ENCODE data around the gene NRN1L. TPM values are rescaled to one million over a fixed set of nuclear protein-coding genes. Genes with fewer than 3 reads are reported as not detected.

The NRN1L gene
- total RNA-seq, 1 donor from 2014 or later = not detected

- Histone ChIP-seq H3K4me1 (peaks cover 12% of the 10 kb centered on the region), H3K36me3 (peaks cover 4 to 72% of the 10 kb centered on the region in 2 donors), H3K9me3 (no peaks in the 10 kb centered on the region), H3K27me3 (no peaks in the 10 kb centered on the region), H3K4me3 (no peak overlapping the region), H3K27ac (no peak overlapping the region)
- TF ChIP-seq POLR2AphosphoS5 (IDR thresholded peaks at IDR 0.05; ENCODE audit: insufficient read depth in 1 of 2, low read depth in 1 of 2) = no peak
- no peak for TF ChIP-seq POLR2A (IDR thresholded peaks at IDR 0.05)
- no peak for TF ChIP-seq CTCF (IDR thresholded peaks at IDR 0.05)
- no peak for DNase-seq (ENCODE audit: extremely low spot score in 2 of 2)
- intact Hi-C loops (cut with DNase I) = loop anchor here (5.0 kb wide), 1 partner anchor 46 kb away; no protein-coding TSS in a partner anchor
Observed at GRCh38 chr16:67881621-67882161, 3.0 kb upstream of the NRN1L start.

GRCh38 chr16:67882374-67883145, 2.1 kb upstream of the NRN1L start:
- no peak for TF ChIP-seq POLR2AphosphoS5 (IDR thresholded peaks at IDR 0.05; ENCODE audit: insufficient read depth in 1 of 2, low read depth in 1 of 2)
- no peak for TF ChIP-seq POLR2A (IDR thresholded peaks at IDR 0.05)
- no peak for TF ChIP-seq CTCF (IDR thresholded peaks at IDR 0.05)
- Histone ChIP-seq H3K36me3 (peaks cover 4 to 63% of the 10 kb centered on the region in 2 donors), H3K4me3 (no peak overlapping the region)

GRCh38 chr16:67883146-67883871, 1.4 kb upstream of the NRN1L start:
- no peaks in the 10 kb centered on the region for H3K27me3 ChIP-seq
- H3K9me3 ChIP-seq = no peaks in the 10 kb centered on the region
- intact Hi-C loops (cut with DNase I) = loop anchor here (5.0 kb wide), 1 partner anchor 44 kb away; no protein-coding TSS in a partner anchor
- H3K27ac ChIP-seq = no peak overlapping the region
- peak; percentile 75 to 77 for DNase-seq (ENCODE audit: extremely low spot score in 2 of 2)
- TF ChIP-seq POLR2AphosphoS5 (IDR thresholded peaks at IDR 0.05; ENCODE audit: insufficient read depth in 1 of 2, low read depth in 1 of 2) = no peak
- no peak for TF ChIP-seq CTCF (IDR thresholded peaks at IDR 0.05)
- TF ChIP-seq POLR2A (IDR thresholded peaks at IDR 0.05) = no peak
- no peak overlapping the region for H3K4me3 ChIP-seq
- H3K4me1 ChIP-seq = peaks cover 12% of the 10 kb centered on the region
- peaks cover 4 to 55% of the 10 kb centered on the region in 2 donors for H3K36me3 ChIP-seq

More at GRCh38 chr16:67882374-67883145, 2.1 kb upstream of the NRN1L start:
- H3K27ac ChIP-seq = no peak overlapping the region
- DNase-seq (ENCODE audit: extremely low spot score in 2 of 2) = peak in 1 of 2 donors; percentile 67
- no peaks in the 10 kb centered on the region for H3K27me3 ChIP-seq
- intact Hi-C loops (cut with DNase I) = loop anchor here (5.0 kb wide), 1 partner anchor 45 kb away; no protein-coding TSS in a partner anchor
- H3K9me3 ChIP-seq = no peaks in the 10 kb centered on the region
- peaks cover 12% of the 10 kb centered on the region for H3K4me1 ChIP-seq

GRCh38 chr16:67883872-67884261, 818 bp upstream of the NRN1L start:
- peaks cover 2 to 50% of the 10 kb centered on the region in 2 donors for H3K36me3 ChIP-seq
- H3K27me3 ChIP-seq = no peaks in the 10 kb centered on the region
- no peak overlapping the region for H3K4me3 ChIP-seq
- no peaks in the 10 kb centered on the region for H3K9me3 ChIP-seq
- intact Hi-C loops (cut with DNase I) = loop anchor here (5.0 kb wide), 1 partner anchor 43 kb away; no protein-coding TSS in a partner anchor
- H3K27ac ChIP-seq = peak overlapping the region; percentile 30
- H3K4me1 ChIP-seq = peaks cover 12% of the 10 kb centered on the region
- peak in 1 of 2 donors; percentile 77 for DNase-seq (ENCODE audit: extremely low spot score in 2 of 2)
- TF ChIP-seq POLR2A (IDR thresholded peaks at IDR 0.05) = no peak
- peak; percentile 46 to 84 (median 69) for TF ChIP-seq CTCF (IDR thresholded peaks at IDR 0.05)
- peak in 1 of 2 donors; percentile 23 for TF ChIP-seq POLR2AphosphoS5 (IDR thresholded peaks at IDR 0.05; ENCODE audit: insufficient read depth in 1 of 2, low read depth in 1 of 2)
